ENCODE measurements around the gene HSBP1.

DNA sequence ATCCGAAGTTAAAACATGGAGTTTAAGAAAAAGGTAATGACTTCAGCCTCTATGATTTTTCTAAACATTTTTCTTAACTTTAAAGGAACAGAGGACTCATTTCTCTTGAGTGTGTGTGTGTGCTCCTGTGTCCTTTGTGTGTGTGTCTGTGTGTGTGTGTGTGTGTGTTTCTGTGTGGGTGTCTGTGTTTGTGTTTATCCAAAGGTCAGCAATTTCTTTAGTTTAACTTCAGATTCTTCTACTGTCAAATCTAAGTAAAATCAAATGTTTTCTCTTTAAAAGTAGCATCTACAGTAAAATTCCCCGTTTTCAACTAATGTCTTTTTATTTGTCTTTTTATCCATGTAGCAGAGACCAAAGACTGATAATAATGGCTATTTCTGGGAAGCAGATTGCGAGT lies 31.8 kb downstream of the HSBP1 start:
- TF ChIP-seq NFE2L2 (IDR thresholded peaks at IDR 0.05; ENCODE audit: low read depth, low read length) = no peak
- no peak for TF ChIP-seq RAD21 (IDR thresholded peaks at IDR 0.05; ENCODE audit: low read length)
- TF ChIP-seq, protein P1, sequence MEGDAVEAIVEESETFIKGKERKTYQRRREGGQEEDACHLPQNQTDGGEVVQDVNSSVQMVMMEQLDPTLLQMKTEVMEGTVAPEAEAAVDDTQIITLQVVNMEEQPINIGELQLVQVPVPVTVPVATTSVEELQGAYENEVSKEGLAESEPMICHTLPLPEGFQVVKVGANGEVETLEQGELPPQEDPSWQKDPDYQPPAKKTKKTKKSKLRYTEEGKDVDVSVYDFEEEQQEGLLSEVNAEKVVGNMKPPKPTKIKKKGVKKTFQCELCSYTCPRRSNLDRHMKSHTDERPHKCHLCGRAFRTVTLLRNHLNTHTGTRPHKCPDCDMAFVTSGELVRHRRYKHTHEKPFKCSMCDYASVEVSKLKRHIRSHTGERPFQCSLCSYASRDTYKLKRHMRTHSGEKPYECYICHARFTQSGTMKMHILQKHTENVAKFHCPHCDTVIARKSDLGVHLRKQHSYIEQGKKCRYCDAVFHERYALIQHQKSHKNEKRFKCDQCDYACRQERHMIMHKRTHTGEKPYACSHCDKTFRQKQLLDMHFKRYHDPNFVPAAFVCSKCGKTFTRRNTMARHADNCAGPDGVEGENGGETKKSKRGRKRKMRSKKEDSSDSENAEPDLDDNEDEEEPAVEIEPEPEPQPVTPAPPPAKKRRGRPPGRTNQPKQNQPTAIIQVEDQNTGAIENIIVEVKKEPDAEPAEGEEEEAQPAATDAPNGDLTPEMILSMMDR (conservative IDR thresholded peaks at IDR 0.05; ENCODE audit: low read depth, low read length) = no peak
- no peak for TF ChIP-seq POLR2A (IDR thresholded peaks at IDR 0.05; ENCODE audit: low read depth, low read length)
- TF ChIP-seq MAFK (IDR thresholded peaks at IDR 0.05; ENCODE audit: low read depth, low read length) = peak; percentile 54
- TF ChIP-seq SMC3 (IDR thresholded peaks at IDR 0.05; ENCODE audit: low read depth, low read length) = no peak
- TF ChIP-seq CEBPB (IDR thresholded peaks at IDR 0.05; ENCODE audit: low read depth, low read length) = no peak
- no peak for TF ChIP-seq FOS (IDR thresholded peaks at IDR 0.05; ENCODE audit: low read depth, low read length)
- TF ChIP-seq, protein P2, sequence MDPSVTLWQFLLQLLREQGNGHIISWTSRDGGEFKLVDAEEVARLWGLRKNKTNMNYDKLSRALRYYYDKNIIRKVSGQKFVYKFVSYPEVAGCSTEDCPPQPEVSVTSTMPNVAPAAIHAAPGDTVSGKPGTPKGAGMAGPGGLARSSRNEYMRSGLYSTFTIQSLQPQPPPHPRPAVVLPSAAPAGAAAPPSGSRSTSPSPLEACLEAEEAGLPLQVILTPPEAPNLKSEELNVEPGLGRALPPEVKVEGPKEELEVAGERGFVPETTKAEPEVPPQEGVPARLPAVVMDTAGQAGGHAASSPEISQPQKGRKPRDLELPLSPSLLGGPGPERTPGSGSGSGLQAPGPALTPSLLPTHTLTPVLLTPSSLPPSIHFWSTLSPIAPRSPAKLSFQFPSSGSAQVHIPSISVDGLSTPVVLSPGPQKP (IDR thresholded peaks at IDR 0.05; ENCODE audit: borderline replicate concordance, low read depth, low read length) = no peak
